Spleen (tissue), 11 donors: ENCODE measurements around the gene ARL6. TPM values are rescaled to one million over a fixed set of nuclear protein-coding genes. Genes with fewer than 3 reads are reported as not detected.

Experiments
- DNase-seq: peaks from one replicate; pipeline ENCODE4 v3.0.0-alpha.2; 2020
- H3K27ac ChIP-seq, 8 donors: fragments of 200-600 bp; sonication (generic) in 7 of 8; 1 replicate in 4 of 8; 2 replicates in 4 of 8; pipeline versions ENCODE4 v1.5.0 to v1.8.0; 2016 to 2021; ENCODE audit warnings: inconsistent platforms in 4 of 8, mild to moderate bottlenecking in 4 of 8, moderate library complexity in 1 of 8
- H3K27me3 ChIP-seq, 7 donors: fragments of 200-600 bp; sonication (generic) in 6 of 7; replicated peaks in 1 of 7; 1 replicate in 4 of 7; 2 replicates in 3 of 7; pipeline versions ENCODE4 v1.5.0 to v1.8.0; 2016 to 2021; ENCODE audit warnings: inconsistent platforms in 3 of 7, mild to moderate bottlenecking in 1 of 7
- H3K36me3 ChIP-seq, 6 donors: fragments of 200-600 bp; sonication (generic) in 5 of 6; 1 replicate in 4 of 6; 2 replicates in 2 of 6; pipeline versions ENCODE4 v1.5.0 to v1.8.0; 2016 to 2021; ENCODE audit warnings: inconsistent platforms in 2 of 6
- H3K4me1 ChIP-seq, 6 donors: fragments of 200-600 bp; sonication (generic) in 5 of 6; 1 replicate in 3 of 6; 2 replicates in 3 of 6; pipeline versions ENCODE4 v1.5.0 to v1.8.0; 2016 to 2021; ENCODE audit warnings: inconsistent platforms in 3 of 6
- H3K4me3 ChIP-seq, 8 donors: fragments of 200-600 bp; sonication (generic) in 7 of 8; 1 replicate in 4 of 8; 2 replicates in 4 of 8; pipeline versions ENCODE4 v1.5.0 to v1.8.0; 2016 to 2021; ENCODE audit warnings: inconsistent platforms in 4 of 8, mild to moderate bottlenecking in 4 of 8, moderate library complexity in 2 of 8
- H3K9me3 ChIP-seq, 8 donors: fragments of 200-600 bp; sonication (generic) in 7 of 8; 1 replicate in 4 of 8; 2 replicates in 4 of 8; pipeline versions ENCODE4 v1.5.0 to v1.8.0; 2016 to 2021; ENCODE audit warnings: inconsistent platforms in 4 of 8
- CTCF ChIP-seq, 11 experiments: fragments of 200-600 bp in 7 of 11; fragments of 450-650 bp in 4 of 11; sonication (generic) in 4 of 11; IDR thresholded peaks in 8 of 11; conservative IDR thresholded peaks in 3 of 11; 1 replicate in 7 of 11; 2 replicates in 4 of 11; pipeline versions ENCODE4 v1.4.0 to v1.8.0; 2016 to 2021; ENCODE audit warnings: antibody characterized with exemption in 11 of 11, inconsistent platforms in 4 of 11, mild to moderate bottlenecking in 1 of 11
- POLR2A ChIP-seq, 3 donors: fragments of 450-650 bp; IDR thresholded peaks; one replicate each; pipeline ENCODE4 v1.5.1; 2017; ENCODE audit warnings: antibody characterized with exemption in 3 of 3, mild to moderate bottlenecking in 1 of 3
- POLR2AphosphoS5 ChIP-seq, 3 donors: sonication (generic); formaldehyde crosslinking; IDR thresholded peaks; one replicate each; pipeline ENCODE4 v1.5.1; 2017; ENCODE audit warnings: antibody characterized with exemption in 3 of 3
- WGBS, 5 donors: extraction: QIAGEN DNeasy Blood & Tissue Kit in 3 of 5; methylation state at CpG; one replicate each; pipeline versions ENCODE4 v1.1.5 to v1.1.7; 2013 to 2018; 5-methylcytosine and 5-hydroxymethylcytosine counted together
- intact Hi-C: fragments of 100-400 bp; cut with DNase I; formaldehyde crosslinking; loops from one replicate; pipeline ENCODE4 v1.15.0; 2023; ENCODE audit warnings: low total_unique reads
- polyA plus RNA-seq, 3 donors: library from polyadenylated mRNA; stranded (reverse); fragments of 200-250 nt; gene quantifications; one replicate each; pipeline ENCODE4 v1.2.1, GENCODE V29; 2013
- total RNA-seq, 7 donors: library from RNA; depleted of rRNA in 3 of 7; stranded (reverse); fragments of >200 nt in 3 of 7; fragmentation: NEBNext Ultra II Directional in 4 of 7; extraction: Animal tissue kit (Norgen Biotek cat#: 25700) in 4 of 7; gene quantifications; one replicate each; pipeline versions ENCODE4 v1.1.0 to v1.2.1, GENCODE V29; 2016 to 2021
- donor health status: healthy with polysubstance abuse.
- donor health status: DM: no; HTN: no; CAD: no; lungs with moderate emphysema.
- donor health status: DM: no; HTN: no; CAD: no.
- donor health status: Bipolar disorder and iron deficiency.
- donor health status: healthy.
- donor health status: DM: no; HTN: no; CAD: no.
- donor health status: DM: yes; HTN: yes; CAD: no.

Gene ARL6
- total and polyA plus RNA-seq, 10 donors, result 1.3 to 6.9 (median 4.7) TPM

- Histone ChIP-seq H3K27me3 (peaks cover 0 to 19% (median 0%) of the 10 kb centered on the region in 7 donors), H3K9me3 (no peaks in the 10 kb centered on the region), H3K4me3 (no peak overlapping the region), H3K4me1 (no peaks in the 10 kb centered on the region), H3K36me3 (no peaks in the 10 kb centered on the region), H3K27ac (no peak overlapping the region)
- WGBS, 5 donors, result 0 to 56% (median 23%) methylated on average over 1 of the region's 1 CpG
- no peak for DNase-seq
- intact Hi-C loops, result no loop called here
- TF ChIP-seq POLR2AphosphoS5 (IDR thresholded peaks at IDR 0.05), result no peak
- no peak for TF ChIP-seq POLR2A (IDR thresholded peaks at IDR 0.05)
- no peak for TF ChIP-seq CTCF (IDR thresholded peaks at IDR 0.05 in 8 of 11, conservative IDR thresholded peaks at IDR 0.05 in 3 of 11)
Measured at GRCh38 chr3:97815149-97815917, 50.8 kb downstream of the ARL6 start.

GRCh38 chr3:97816811-97817210 lies 52.3 kb downstream of the ARL6 start:
- WGBS, 5 donors, result 77 to 90% (median 85%) methylated on average over 2 of the region's 2 CpGs

GRCh38 chr3:97817965-97818364 lies 53.4 kb downstream of the ARL6 start:
- intact Hi-C loops, result no loop called here
- WGBS, 5 donors, result 79 to 90% (median 87%) methylated on average over 3 of the region's 3 CpGs
- Histone ChIP-seq H3K27me3 (peaks cover 0 to 44% (median 0%) of the 10 kb centered on the region in 7 donors), H3K4me3 (no peak overlapping the region), H3K4me1 (peaks cover 0 to 21% (median 11%) of the 10 kb centered on the region in 6 donors), H3K9me3 (no peaks in the 10 kb centered on the region), H3K27ac (no peak overlapping the region), H3K36me3 (no peaks in the 10 kb centered on the region)
- no peak for DNase-seq
- TF ChIP-seq CTCF (IDR thresholded peaks at IDR 0.05 in 8 of 11, conservative IDR thresholded peaks at IDR 0.05 in 3 of 11), result no peak
- no peak for TF ChIP-seq POLR2A (IDR thresholded peaks at IDR 0.05)
- no peak for TF ChIP-seq POLR2AphosphoS5 (IDR thresholded peaks at IDR 0.05)

More at GRCh38 chr3:97816811-97817210, 52.3 kb downstream of the ARL6 start:
- no peaks in the 10 kb centered on the region for H3K36me3 ChIP-seq
- H3K4me3 ChIP-seq, result no peak overlapping the region
- intact Hi-C loops, result no loop called here
- H3K27ac ChIP-seq, result no peak overlapping the region
- peaks cover 0 to 34% (median 0%) of the 10 kb centered on the region in 7 donors for H3K27me3 ChIP-seq
- peaks cover 0 to 11% (median 5%) of the 10 kb centered on the region in 6 donors for H3K4me1 ChIP-seq
- no peaks in the 10 kb centered on the region for H3K9me3 ChIP-seq
- TF ChIP-seq CTCF (IDR thresholded peaks at IDR 0.05 in 8 of 11, conservative IDR thresholded peaks at IDR 0.05 in 3 of 11) (no peak), POLR2AphosphoS5 (IDR thresholded peaks at IDR 0.05) (no peak), POLR2A (IDR thresholded peaks at IDR 0.05) (no peak)
- DNase-seq, result no peak

- H3K4me1 ChIP-seq, result peaks cover 5 to 39% (median 17%) of the 10 kb centered on the region in 6 donors
- peak overlapping the region in 3 of 8 donors; percentile 76 to 85 (median 80) for H3K4me3 ChIP-seq
- TF ChIP-seq POLR2AphosphoS5 (IDR thresholded peaks at IDR 0.05) (no peak), CTCF (IDR thresholded peaks at IDR 0.05 in 8 of 11, conservative IDR thresholded peaks at IDR 0.05 in 3 of 11) (no peak), POLR2A (IDR thresholded peaks at IDR 0.05) (no peak)
- 81 to 87% (median 83%) methylated on average over 5 of the region's 5 CpGs for WGBS, 5 donors
- H3K27ac ChIP-seq, result peak overlapping the region in 2 of 8 donors; percentile 61 to 88
- intact Hi-C loops, result no loop called here
- peaks cover 0 to 49% (median 0%) of the 10 kb centered on the region in 7 donors for H3K27me3 ChIP-seq
- no peaks in the 10 kb centered on the region for H3K9me3 ChIP-seq
- H3K36me3 ChIP-seq, result no peaks in the 10 kb centered on the region
- no peak for DNase-seq
Measured at GRCh38 chr3:97820780-97821179, 56.2 kb downstream of the ARL6 start.
